SK-N-SH (cell line): ENCODE results near the gene PGBD4. TPM values are rescaled to one million over a fixed set of nuclear protein-coding genes. Genes with fewer than 3 reads are reported as not detected.

ENCODE experiments used
- CTCF ChIA-PET: fragments of 300-600, 350-600 bp; formaldehyde crosslinking; extraction: SDS; loops from one replicate; lab custom pipeline; 2021; lab: Yijun Ruan, JAX
- POLR2A ChIA-PET: fragments of 350-600 bp; sonication (Branson Sonifier 250); formaldehyde crosslinking; extraction: SDS; loops from one replicate; lab custom pipeline; 2020; ENCODE audit warnings: antibody characterized with exemption, inconsistent platforms; lab: Yijun Ruan, JAX
- DNase-seq: peaks from one replicate; pipeline ENCODE4 v3.0.0; 2012
- H2AFZ ChIP-seq: fragments of 200-600 bp; sonication (generic); 2 replicates; pipeline ENCODE4 v1.8.1; 2016; ENCODE audit warnings: antibody characterized with exemption, mild to moderate bottlenecking, low read depth
- H3F3A ChIP-seq: fragments of 200-600 bp; sonication (generic); replicated peaks from 2 replicates; pipeline ENCODE3; 2016; ENCODE audit warnings: antibody characterized with exemption, mild to moderate bottlenecking; ENCODE audit not compliant: insufficient read depth
- H3K27ac ChIP-seq, 2 experiments: fragments of 200-500 bp in 1 of 2; fragments of 200-600 bp in 1 of 2; sonication (Bioruptor generic) in 1 of 2; sonication (generic), shearing (Covaris generic) in 1 of 2; 2 replicates each; pipeline versions ENCODE4 v1.5.1 to v1.6.1; 2014 to 2016; ENCODE audit warnings: low read depth in 2 of 2, inconsistent platforms in 1 of 2, low read length in 1 of 2, mild to moderate bottlenecking in 1 of 2, mixed read lengths in 1 of 2
- H3K27me3 ChIP-seq: fragments of 200-600 bp; sonication (generic), shearing (Covaris generic); 2 replicates; pipeline ENCODE4 v1.6.1; 2016; ENCODE audit warnings: mixed run types; ENCODE audit not compliant: insufficient read depth
- H3K36me3 ChIP-seq, 2 experiments: fragments of 200-500 bp in 1 of 2; fragments of 200-600 bp in 1 of 2; sonication (Bioruptor generic) in 1 of 2; sonication (generic) in 1 of 2; replicated peaks in 1 of 2; 2 replicates each; pipeline versions ENCODE3 to v1.5.1; 2014 to 2016; ENCODE audit warnings: low read length in 1 of 2, mild to moderate bottlenecking in 1 of 2; ENCODE audit not compliant: insufficient read depth in 2 of 2, control insufficient read depth in 1 of 2
- H3K4me1 ChIP-seq, 2 experiments: fragments of 200-500 bp in 1 of 2; fragments of 200-600 bp in 1 of 2; sonication (Bioruptor generic) in 1 of 2; sonication (generic), shearing (Covaris generic) in 1 of 2; 2 replicates each; pipeline versions ENCODE4 v1.5.1 to v1.6.1; 2014 to 2016; ENCODE audit warnings: low read depth in 1 of 2, low read length in 1 of 2, mixed run types in 1 of 2; ENCODE audit not compliant: insufficient read depth in 2 of 2, control insufficient read depth in 1 of 2
- H3K4me2 ChIP-seq: fragments of 200-600 bp; sonication (generic), shearing (Covaris generic); 2 replicates; pipeline ENCODE4 v1.6.1; 2017; ENCODE audit warnings: mixed run types
- H3K4me3 ChIP-seq, 2 experiments: fragments of 200-500 bp in 1 of 2; fragments of 200-600 bp in 1 of 2; sonication (Bioruptor generic) in 1 of 2; sonication (generic), shearing (Covaris generic) in 1 of 2; 2 replicates each; pipeline versions ENCODE4 v1.5.1 to v1.8.1; 2014 to 2016; ENCODE audit warnings: low read depth in 2 of 2, inconsistent platforms in 1 of 2, low read length in 1 of 2, mild to moderate bottlenecking in 1 of 2, mixed read lengths in 1 of 2, moderate library complexity in 1 of 2
- H3K79me2 ChIP-seq: fragments of 200-600 bp; sonication (generic); 2 replicates; pipeline ENCODE4 v1.8.1; 2017; ENCODE audit warnings: mild to moderate bottlenecking; ENCODE audit not compliant: insufficient read depth
- H3K9ac ChIP-seq: fragments of 200-600 bp; sonication (generic); 2 replicates; pipeline ENCODE4 v1.6.1; 2017; ENCODE audit warnings: mixed run types
- H3K9me2 ChIP-seq: fragments of 200-600 bp; sonication (generic); 2 replicates; pipeline ENCODE4 v1.6.1; 2017; ENCODE audit warnings: mixed run types
- H3K9me3 ChIP-seq: fragments of 200-600 bp; sonication (generic); 2 replicates; pipeline ENCODE4 v1.6.1; 2017; ENCODE audit warnings: mixed run types, mild to moderate bottlenecking, moderate library complexity
- H4K20me1 ChIP-seq: fragments of 200-600 bp; sonication (generic); 2 replicates; pipeline ENCODE4 v1.6.1; 2017; ENCODE audit warnings: mild to moderate bottlenecking, mixed run types; ENCODE audit not compliant: insufficient read depth
- CHD2 ChIP-seq: fragments of 150-350 bp; IDR thresholded peaks from 2 replicates; pipeline ENCODE4 v1.6.1; 2018; ENCODE audit warnings: low read length; ENCODE audit not compliant: partially characterized antibody
- ELF1 ChIP-seq: IDR thresholded peaks from 2 replicates; pipeline ENCODE4 v1.4.0; 2012
- EZH2phosphoT487 ChIP-seq: fragments of 200-600 bp; sonication (generic); IDR thresholded peaks from 2 replicates; pipeline ENCODE4 v1.6.1; 2017; ENCODE audit warnings: low read depth, mixed run types, mild to moderate bottlenecking, antibody characterized with exemption, moderate library complexity, borderline replicate concordance
- FOXJ3 ChIP-seq: sonication (generic); formaldehyde crosslinking; IDR thresholded peaks from 2 replicates; pipeline ENCODE4 v1.5.1; 2020; ENCODE audit warnings: mild to moderate bottlenecking, missing genetic modification reagents
- FOXM1 ChIP-seq: IDR thresholded peaks from 2 replicates; pipeline ENCODE4 v1.4.0; 2012; ENCODE audit warnings: low read depth, mild to moderate bottlenecking
- GABPA ChIP-seq: IDR thresholded peaks from 2 replicates; pipeline ENCODE4 v1.4.0; 2012; ENCODE audit warnings: low read depth, mild to moderate bottlenecking
- JUND ChIP-seq: IDR thresholded peaks from 2 replicates; pipeline ENCODE4 v1.4.0; 2012
- MEF2A ChIP-seq: IDR thresholded peaks from 2 replicates; pipeline ENCODE4 v1.4.0; 2012; ENCODE audit warnings: low read depth, borderline replicate concordance
- MXI1 ChIP-seq: IDR thresholded peaks from 2 replicates; pipeline ENCODE4 v1.6.1; 2012; ENCODE audit warnings: mild to moderate bottlenecking, low read depth, low read length, improper control_type of control experiment
- NFIC ChIP-seq: IDR thresholded peaks from 2 replicates; pipeline ENCODE4 v1.4.0; 2012; ENCODE audit warnings: borderline replicate concordance
- POLR2AphosphoS5 ChIP-seq: IDR thresholded peaks from 2 replicates; pipeline ENCODE4 v1.6.1; 2012; ENCODE audit warnings: low read depth, low read length
- RAD21 ChIP-seq: IDR thresholded peaks from 2 replicates; pipeline ENCODE4 v1.6.1; 2012; ENCODE audit warnings: mild to moderate bottlenecking, low read length
- RFX5 ChIP-seq: IDR thresholded peaks from 2 replicates; pipeline ENCODE4 v1.6.1; 2012; ENCODE audit warnings: mild to moderate bottlenecking, improper control_type of control experiment, low read length
- TCF12 ChIP-seq: IDR thresholded peaks from 2 replicates; pipeline ENCODE4 v1.4.0; 2012
- YY1 ChIP-seq: IDR thresholded peaks from 2 replicates; pipeline ENCODE4 v1.4.0; 2012; ENCODE audit warnings: low read depth, mild to moderate bottlenecking
- WGBS: methylation state at CpG from one replicate; pipeline ENCODE4 v1.1.6; 2017; ENCODE audit warnings: low lambda C conversion rate; 5-methylcytosine and 5-hydroxymethylcytosine counted together
- polyA plus RNA-seq, 3 experiments: library from polyadenylated mRNA; depleted of rRNA; stranded (reverse); fragments of >200 nt; gene quantifications; 2 replicates each; pipeline ENCODE4 v1.2.3, GENCODE V29; 2012
- TF ChIP-seq, protein P1 (sequence below): IDR thresholded peaks from 2 replicates; pipeline ENCODE4 v1.4.0; 2012; ENCODE audit warnings: low read depth, borderline replicate concordance
- TF ChIP-seq, protein P2 (sequence below): IDR thresholded peaks from 2 replicates; pipeline ENCODE4 v1.6.1; 2012; ENCODE audit warnings: mild to moderate bottlenecking, low read depth, low read length, moderate library complexity
- TF ChIP-seq, protein P3 (sequence below): IDR thresholded peaks from 2 replicates; pipeline ENCODE4 v1.4.0; 2012; ENCODE audit warnings: low read depth
- TF ChIP-seq, protein P4 (sequence below): fragments of 150-350 bp; IDR thresholded peaks from 2 replicates; pipeline ENCODE4 v1.6.1; 2016; ENCODE audit warnings: mild to moderate bottlenecking, low read depth, low read length
- TF ChIP-seq, protein P5 (sequence below): IDR thresholded peaks from 2 replicates; pipeline ENCODE4; 2012

PGBD4 gene
- polyA plus RNA-seq, 1 of the 3 experiments (the other 2 are of a cell fraction) = 0.77 TPM

DNA sequence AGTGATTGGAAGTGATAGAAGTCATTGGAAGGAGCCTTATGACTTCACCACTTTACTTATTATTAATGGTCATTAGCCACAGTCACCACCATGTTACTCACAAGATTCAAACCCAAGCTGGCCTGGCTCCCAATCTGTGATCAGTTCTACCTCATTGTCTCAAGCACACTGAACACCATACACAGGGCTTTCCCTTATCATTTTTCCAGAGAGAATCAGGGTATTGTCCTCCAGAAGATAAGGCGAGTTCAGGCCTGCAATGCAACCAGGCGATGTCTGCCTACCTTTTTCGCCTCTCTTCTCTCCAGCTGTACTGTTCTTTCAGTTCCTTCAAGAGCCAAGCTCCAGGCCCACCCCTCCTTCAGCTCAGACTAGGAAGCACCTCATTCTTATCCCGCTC is 25.1 kb upstream of the PGBD4 start (continued):
- TF ChIP-seq YY1 = no peak
- TF ChIP-seq, protein P1, sequence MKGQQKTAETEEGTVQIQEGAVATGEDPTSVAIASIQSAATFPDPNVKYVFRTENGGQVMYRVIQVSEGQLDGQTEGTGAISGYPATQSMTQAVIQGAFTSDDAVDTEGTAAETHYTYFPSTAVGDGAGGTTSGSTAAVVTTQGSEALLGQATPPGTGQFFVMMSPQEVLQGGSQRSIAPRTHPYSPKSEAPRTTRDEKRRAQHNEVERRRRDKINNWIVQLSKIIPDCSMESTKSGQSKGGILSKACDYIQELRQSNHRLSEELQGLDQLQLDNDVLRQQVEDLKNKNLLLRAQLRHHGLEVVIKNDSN = no peak
- TF ChIP-seq FOXM1 = no peak
- no peak for TF ChIP-seq TCF12
- TF ChIP-seq, protein P2, sequence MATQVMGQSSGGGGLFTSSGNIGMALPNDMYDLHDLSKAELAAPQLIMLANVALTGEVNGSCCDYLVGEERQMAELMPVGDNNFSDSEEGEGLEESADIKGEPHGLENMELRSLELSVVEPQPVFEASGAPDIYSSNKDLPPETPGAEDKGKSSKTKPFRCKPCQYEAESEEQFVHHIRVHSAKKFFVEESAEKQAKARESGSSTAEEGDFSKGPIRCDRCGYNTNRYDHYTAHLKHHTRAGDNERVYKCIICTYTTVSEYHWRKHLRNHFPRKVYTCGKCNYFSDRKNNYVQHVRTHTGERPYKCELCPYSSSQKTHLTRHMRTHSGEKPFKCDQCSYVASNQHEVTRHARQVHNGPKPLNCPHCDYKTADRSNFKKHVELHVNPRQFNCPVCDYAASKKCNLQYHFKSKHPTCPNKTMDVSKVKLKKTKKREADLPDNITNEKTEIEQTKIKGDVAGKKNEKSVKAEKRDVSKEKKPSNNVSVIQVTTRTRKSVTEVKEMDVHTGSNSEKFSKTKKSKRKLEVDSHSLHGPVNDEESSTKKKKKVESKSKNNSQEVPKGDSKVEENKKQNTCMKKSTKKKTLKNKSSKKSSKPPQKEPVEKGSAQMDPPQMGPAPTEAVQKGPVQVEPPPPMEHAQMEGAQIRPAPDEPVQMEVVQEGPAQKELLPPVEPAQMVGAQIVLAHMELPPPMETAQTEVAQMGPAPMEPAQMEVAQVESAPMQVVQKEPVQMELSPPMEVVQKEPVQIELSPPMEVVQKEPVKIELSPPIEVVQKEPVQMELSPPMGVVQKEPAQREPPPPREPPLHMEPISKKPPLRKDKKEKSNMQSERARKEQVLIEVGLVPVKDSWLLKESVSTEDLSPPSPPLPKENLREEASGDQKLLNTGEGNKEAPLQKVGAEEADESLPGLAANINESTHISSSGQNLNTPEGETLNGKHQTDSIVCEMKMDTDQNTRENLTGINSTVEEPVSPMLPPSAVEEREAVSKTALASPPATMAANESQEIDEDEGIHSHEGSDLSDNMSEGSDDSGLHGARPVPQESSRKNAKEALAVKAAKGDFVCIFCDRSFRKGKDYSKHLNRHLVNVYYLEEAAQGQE = no peak
- no peak for TF ChIP-seq JUND

DNA sequence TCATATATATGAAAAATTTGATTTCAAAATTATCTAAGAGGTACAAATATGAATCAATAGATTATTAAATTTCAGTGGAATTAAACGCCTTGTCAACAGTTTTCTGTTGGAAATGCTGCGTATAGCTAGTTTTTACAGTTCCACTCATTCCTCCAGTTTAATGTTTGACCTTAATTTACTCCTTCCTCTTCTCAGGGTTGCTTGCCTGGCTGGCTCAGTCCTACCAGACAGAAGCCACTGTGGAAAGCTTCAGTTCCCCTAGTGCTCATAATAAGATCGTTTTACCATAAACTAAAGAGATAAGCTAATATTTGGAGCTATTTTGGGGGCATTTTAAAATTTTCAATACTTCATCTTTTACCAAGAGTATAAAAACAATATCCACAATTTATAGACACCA is 23.0 kb upstream of the PGBD4 start:
- WGBS = 71% methylated on average over 3 of the region's 3 CpGs
- Histone ChIP-seq H3K36me3 (peaks cover 3 to 8% of the 10 kb centered on the region in 2 experiments), H3K4me1 (no peaks in the 10 kb centered on the region), H3K27me3 (no peaks in the 10 kb centered on the region), H3K79me2 (no peaks in the 10 kb centered on the region), H3F3A (peaks cover 4% of the 10 kb centered on the region), H4K20me1 (no peaks in the 10 kb centered on the region), H3K27ac (no peak overlapping the region), H3K4me2 (no peak overlapping the region), H3K4me3 (no peak overlapping the region), H3K9ac (no peak overlapping the region), H3K9me3 (no peaks in the 10 kb centered on the region), H2AFZ (no peak overlapping the region), H3K9me2 (no peaks in the 10 kb centered on the region)
- ChIA-PET POLR2A (no interaction called here), CTCF (interaction anchor here (0.6 to 2.4 kb wide), 4 partner anchors 9 to 392 kb away, joined by 3 to 11 read pairs (median 3); no protein-coding TSS in a partner anchor)
- TF ChIP-seq FOXJ3 (CRISPR knock-in tag) (no peak), GABPA (no peak), MEF2A (no peak), RAD21 (no peak), RFX5 (no peak), ELF1 (no peak), POLR2AphosphoS5 (no peak), EZH2phosphoT487 (no peak), NFIC (no peak), CHD2 (no peak), MXI1 (no peak)
- TF ChIP-seq, protein P3, sequence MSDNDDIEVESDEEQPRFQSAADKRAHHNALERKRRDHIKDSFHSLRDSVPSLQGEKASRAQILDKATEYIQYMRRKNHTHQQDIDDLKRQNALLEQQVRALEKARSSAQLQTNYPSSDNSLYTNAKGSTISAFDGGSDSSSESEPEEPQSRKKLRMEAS = no peak
- TF ChIP-seq, protein P1 = no peak
- TF ChIP-seq, protein P4, sequence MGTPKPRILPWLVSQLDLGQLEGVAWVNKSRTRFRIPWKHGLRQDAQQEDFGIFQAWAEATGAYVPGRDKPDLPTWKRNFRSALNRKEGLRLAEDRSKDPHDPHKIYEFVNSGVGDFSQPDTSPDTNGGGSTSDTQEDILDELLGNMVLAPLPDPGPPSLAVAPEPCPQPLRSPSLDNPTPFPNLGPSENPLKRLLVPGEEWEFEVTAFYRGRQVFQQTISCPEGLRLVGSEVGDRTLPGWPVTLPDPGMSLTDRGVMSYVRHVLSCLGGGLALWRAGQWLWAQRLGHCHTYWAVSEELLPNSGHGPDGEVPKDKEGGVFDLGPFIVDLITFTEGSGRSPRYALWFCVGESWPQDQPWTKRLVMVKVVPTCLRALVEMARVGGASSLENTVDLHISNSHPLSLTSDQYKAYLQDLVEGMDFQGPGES = no peak
- TF ChIP-seq, protein P5, sequence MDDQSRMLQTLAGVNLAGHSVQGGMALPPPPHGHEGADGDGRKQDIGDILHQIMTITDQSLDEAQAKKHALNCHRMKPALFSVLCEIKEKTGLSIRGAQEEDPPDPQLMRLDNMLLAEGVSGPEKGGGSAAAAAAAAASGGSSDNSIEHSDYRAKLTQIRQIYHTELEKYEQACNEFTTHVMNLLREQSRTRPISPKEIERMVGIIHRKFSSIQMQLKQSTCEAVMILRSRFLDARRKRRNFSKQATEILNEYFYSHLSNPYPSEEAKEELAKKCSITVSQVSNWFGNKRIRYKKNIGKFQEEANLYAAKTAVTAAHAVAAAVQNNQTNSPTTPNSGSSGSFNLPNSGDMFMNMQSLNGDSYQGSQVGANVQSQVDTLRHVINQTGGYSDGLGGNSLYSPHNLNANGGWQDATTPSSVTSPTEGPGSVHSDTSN = no peak
- DNase-seq = no peak
